ENCODE results near the gene EPDR1. TPM values are rescaled to one million over a fixed set of nuclear protein-coding genes. Genes with fewer than 3 reads are reported as not detected.

EPDR1 gene
- total RNA-seq, 2 experiments from 2014 or later: 0.54 to 0.87 TPM

DNA sequence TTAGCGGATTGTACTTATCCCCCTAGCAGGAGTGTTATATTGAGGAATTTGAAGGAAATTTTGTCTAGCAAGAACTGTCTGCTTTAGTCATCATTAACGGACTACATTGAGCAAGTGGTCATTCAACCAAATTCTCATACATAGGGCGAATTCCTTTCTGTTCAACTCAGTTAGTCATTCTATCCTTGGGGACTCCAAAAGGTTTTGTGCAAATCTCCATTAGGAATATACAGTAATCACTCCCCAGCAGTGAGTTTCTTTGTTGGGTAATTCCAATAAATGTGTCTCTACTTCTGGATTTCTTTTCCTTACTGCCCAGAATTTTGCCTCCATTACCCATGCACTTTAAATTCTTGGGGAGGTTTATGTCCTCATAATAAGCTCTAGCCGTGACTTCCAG lies 51.1 kb downstream of the EPDR1 start:
- Mint-ChIP-seq H3K27me3 (no peaks in the 10 kb centered on the region), H3K27ac (no peak overlapping the region), H3K4me1 (no peaks in the 10 kb centered on the region), H3K9me3 (no peaks in the 10 kb centered on the region), H3K36me3 (ENCODE audit: low read depth) (no peaks in the 10 kb centered on the region), H3K4me3 (no peak overlapping the region)
- DNase-seq: no peak
- CTCF ChIA-PET: no interaction called here
- POLR2A ChIA-PET: no interaction called here

DNA sequence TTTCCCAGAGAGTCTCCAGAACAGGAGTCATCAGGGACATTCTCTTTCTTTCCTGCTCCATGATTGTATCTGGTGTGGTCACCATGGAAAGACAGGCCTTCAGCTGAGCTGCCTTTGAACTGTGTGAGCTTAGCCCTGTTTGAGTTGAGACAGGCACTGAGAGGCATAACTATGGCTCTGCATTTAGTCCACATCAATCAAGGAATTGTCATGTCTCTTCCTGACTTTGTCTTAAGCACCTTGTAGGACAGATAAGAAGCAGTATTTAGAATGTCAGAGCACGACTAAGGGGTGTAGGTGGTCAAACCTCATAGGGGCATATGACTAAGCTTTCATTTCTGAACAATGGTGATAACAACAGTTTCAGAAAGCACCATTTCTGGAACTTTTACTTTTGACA lies 53.5 kb downstream of the EPDR1 start:
- Mint-ChIP-seq H3K4me1 (no peaks in the 10 kb centered on the region), H3K9me3 (no peaks in the 10 kb centered on the region), H3K27ac (no peak overlapping the region), H3K4me3 (no peak overlapping the region), H3K36me3 (ENCODE audit: low read depth) (no peaks in the 10 kb centered on the region), H3K27me3 (peaks cover 3% of the 10 kb centered on the region)
- no peak for DNase-seq
- CTCF ChIA-PET: no interaction called here
- POLR2A ChIA-PET: no interaction called here

DNA sequence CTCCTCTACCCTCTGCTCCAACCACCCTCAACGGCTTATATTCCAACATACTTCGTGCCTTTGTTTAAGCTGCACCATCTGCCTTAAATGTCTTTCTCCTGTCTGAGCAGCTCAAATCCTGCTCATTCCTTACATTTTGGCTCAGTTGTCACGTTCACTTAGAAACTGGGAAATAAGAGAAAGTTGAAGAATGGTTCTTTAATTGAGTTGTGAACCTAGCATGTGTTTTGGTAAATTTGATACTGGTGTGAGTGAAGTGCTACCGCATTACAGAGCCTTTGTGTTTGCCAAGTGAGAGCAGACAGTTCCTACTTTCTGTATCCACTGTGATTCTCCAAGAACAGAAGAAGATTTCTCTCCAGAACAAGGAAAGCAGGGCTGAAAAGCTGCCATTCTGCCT lies 54.3 kb downstream of the EPDR1 start:
- ChIA-PET CTCF (no interaction called here), POLR2A (no interaction called here)
- Mint-ChIP-seq H3K27ac (no peak overlapping the region), H3K27me3 (peaks cover 3% of the 10 kb centered on the region), H3K9me3 (no peaks in the 10 kb centered on the region), H3K4me1 (no peaks in the 10 kb centered on the region), H3K4me3 (no peak overlapping the region), H3K36me3 (ENCODE audit: low read depth) (no peaks in the 10 kb centered on the region)
- no peak for DNase-seq

DNA sequence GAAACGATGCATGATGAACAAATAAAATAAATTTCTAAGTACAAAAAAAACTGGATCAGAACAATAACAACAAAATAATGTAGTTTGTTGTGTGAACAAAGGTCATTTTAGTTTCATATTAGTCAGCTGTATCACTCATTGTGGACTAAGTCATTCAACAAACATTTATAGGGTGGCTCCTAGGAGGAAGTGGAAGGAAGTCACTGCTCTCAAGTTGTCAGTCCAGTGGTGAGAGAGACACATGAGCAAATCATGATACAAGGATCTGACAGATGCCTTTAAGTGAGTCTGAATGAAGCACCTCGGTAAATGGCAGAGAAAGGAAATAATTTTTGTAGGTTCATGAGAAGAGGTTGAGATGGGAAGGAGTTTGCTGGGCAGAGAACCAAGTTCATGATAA lies 56.8 kb downstream of the EPDR1 start:
- Mint-ChIP-seq H3K9me3 (no peaks in the 10 kb centered on the region), H3K4me3 (no peak overlapping the region), H3K27ac (no peak overlapping the region), H3K36me3 (ENCODE audit: low read depth) (no peaks in the 10 kb centered on the region), H3K4me1 (no peaks in the 10 kb centered on the region), H3K27me3 (peaks cover 3% of the 10 kb centered on the region)
- no peak for DNase-seq
- POLR2A ChIA-PET: no interaction called here
- CTCF ChIA-PET: no interaction called here

DNA sequence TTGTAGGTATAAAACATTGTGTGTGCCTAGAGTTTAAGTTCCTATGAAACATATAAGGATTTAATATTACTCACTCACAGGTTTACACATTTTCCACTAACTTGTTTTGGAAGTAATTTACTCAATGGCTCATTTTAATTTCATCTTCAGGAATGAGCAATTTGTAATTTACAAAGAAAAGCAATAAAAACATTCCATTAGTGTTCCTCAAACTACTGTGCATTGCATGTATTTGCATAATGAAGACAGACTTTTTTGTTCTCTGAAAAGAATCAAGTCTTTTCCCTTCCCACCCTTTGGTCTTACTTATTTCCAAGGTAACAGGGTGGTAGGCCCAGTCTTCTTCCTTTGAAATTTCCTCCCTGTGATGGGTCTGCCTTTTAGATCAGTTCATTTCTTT lies 61.2 kb downstream of the EPDR1 start:
- POLR2A ChIA-PET: no interaction called here
- H3K9me3 Mint-ChIP-seq: no peaks in the 10 kb centered on the region
- H3K27ac Mint-ChIP-seq: no peak overlapping the region
- H3K27me3 Mint-ChIP-seq: peaks cover 3% of the 10 kb centered on the region
- H3K4me1 Mint-ChIP-seq: no peaks in the 10 kb centered on the region
- no peak overlapping the region for H3K4me3 Mint-ChIP-seq
- CTCF ChIA-PET: no interaction called here
- no peak for DNase-seq
- no peaks in the 10 kb centered on the region for H3K36me3 Mint-ChIP-seq (ENCODE audit: low read depth)

DNA sequence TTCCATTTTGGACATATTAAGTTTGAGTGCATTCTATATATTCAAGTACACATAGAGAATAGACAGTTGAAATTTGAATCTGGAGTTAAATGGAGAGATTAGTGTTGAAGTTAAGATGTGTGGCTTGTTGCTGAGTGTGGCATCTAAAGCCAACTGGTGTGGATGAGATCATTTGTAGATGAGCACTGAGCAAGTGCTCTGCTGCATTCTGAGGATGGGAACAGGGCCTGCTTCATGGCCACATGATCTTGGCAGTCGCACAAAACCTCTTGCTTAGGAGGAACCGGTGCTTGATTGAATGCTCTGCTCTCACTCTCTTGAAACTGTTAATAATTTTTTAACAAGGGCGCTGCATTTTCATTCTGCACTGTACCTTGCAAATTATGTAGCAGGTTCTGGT lies 62.0 kb downstream of the EPDR1 start:
- Mint-ChIP-seq H3K9me3 (no peaks in the 10 kb centered on the region), H3K36me3 (ENCODE audit: low read depth) (no peaks in the 10 kb centered on the region), H3K27me3 (peaks cover 1% of the 10 kb centered on the region), H3K4me1 (no peaks in the 10 kb centered on the region), H3K4me3 (no peak overlapping the region), H3K27ac (no peak overlapping the region)
- DNase-seq: no peak
- ChIA-PET CTCF (no interaction called here), POLR2A (no interaction called here)

DNA sequence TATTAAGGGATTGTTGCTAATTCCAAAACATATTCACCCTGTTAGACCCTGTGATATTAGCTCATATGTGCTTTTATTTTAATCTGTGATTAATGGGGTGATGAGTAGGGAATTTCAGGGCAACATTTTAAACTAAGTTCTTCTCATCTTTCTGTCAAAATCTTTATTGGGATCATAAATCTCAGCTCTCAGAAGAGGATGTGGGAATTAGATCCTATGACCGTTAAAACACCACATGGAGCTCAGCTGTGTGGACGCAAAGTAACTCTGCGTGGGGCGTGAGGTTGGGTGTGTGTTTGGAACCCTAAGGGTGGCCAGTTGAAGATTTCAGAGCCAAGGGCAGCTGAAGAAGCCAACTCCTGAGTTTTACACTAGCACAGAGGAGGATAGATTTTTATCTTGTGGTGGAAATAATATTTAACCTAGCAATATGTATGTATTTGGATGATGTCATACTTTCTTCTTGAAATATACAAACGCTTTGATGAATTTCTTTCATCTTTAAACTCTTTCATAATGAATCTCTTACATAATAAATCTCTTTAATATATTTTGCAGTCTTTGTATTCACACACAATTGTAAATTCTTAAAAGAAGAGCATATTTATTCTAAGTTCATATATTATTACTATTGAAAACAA lies 64.4 kb downstream of the EPDR1 start:
- Mint-ChIP-seq H3K9me3 (no peaks in the 10 kb centered on the region), H3K36me3 (ENCODE audit: low read depth) (no peaks in the 10 kb centered on the region), H3K4me3 (no peak overlapping the region), H3K27ac (no peak overlapping the region), H3K4me1 (no peaks in the 10 kb centered on the region), H3K27me3 (peaks cover 3% of the 10 kb centered on the region)
- no peak for DNase-seq
- ChIA-PET CTCF (interaction anchor here (1.9 kb wide), 1 partner anchor 32 kb away, joined by 4 read pairs; no protein-coding TSS in a partner anchor), POLR2A (no interaction called here)

DNA sequence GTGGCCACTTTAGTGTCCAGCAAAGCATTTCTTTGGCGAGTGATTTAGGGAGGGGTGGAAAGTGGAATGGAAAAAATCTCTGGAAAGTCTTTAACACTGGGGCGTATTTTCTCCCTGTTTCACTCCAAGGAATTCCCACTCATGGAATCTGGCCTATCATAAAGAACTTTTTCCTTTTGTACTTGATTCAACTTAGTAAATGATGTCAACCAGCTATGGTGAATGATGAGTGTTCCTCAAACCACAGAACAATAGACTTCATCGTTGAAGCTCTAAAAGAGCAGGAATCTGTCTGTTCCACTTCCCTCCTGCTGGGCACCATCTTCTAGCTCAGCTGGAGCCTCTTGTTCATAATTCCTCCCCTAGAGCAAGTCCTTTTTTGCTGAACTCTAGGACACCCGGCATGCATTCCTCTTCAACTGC lies 66.5 kb downstream of the EPDR1 start:
- ChIA-PET CTCF (interaction anchor here (1.9 kb wide), 1 partner anchor 30 kb away, joined by 4 read pairs; no protein-coding TSS in a partner anchor), POLR2A (no interaction called here)
- Mint-ChIP-seq H3K27ac (no peak overlapping the region), H3K36me3 (ENCODE audit: low read depth) (no peaks in the 10 kb centered on the region), H3K27me3 (peaks cover 3% of the 10 kb centered on the region), H3K4me3 (no peak overlapping the region), H3K4me1 (no peaks in the 10 kb centered on the region), H3K9me3 (no peaks in the 10 kb centered on the region)
- no peak for DNase-seq

DNA sequence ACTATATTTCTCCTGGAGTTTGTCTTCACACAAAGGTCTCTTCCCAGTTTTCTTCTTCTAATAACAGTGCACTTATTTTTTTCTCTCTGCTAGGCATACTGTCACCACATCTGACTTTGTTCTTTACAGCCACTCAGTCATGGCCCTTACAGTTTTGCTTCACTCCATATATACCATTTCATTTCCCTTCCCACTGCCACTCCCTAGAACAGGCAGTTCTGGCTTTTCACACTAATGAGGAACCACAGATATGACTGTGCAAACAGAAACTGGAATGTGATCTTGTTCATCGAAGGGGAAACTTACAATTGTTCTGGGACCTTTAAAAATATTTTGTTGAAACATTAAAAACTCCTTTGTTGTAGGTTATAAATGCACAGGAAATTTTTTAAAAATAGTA lies 67.3 kb downstream of the EPDR1 start:
- H3K27ac Mint-ChIP-seq: no peak overlapping the region
- DNase-seq: no peak
- ChIA-PET CTCF (no interaction called here), POLR2A (no interaction called here)
- H3K4me1 Mint-ChIP-seq: no peaks in the 10 kb centered on the region
- no peak overlapping the region for H3K4me3 Mint-ChIP-seq
- no peaks in the 10 kb centered on the region for H3K9me3 Mint-ChIP-seq
- peaks cover 3% of the 10 kb centered on the region for H3K27me3 Mint-ChIP-seq
- no peaks in the 10 kb centered on the region for H3K36me3 Mint-ChIP-seq (ENCODE audit: low read depth)

DNA sequence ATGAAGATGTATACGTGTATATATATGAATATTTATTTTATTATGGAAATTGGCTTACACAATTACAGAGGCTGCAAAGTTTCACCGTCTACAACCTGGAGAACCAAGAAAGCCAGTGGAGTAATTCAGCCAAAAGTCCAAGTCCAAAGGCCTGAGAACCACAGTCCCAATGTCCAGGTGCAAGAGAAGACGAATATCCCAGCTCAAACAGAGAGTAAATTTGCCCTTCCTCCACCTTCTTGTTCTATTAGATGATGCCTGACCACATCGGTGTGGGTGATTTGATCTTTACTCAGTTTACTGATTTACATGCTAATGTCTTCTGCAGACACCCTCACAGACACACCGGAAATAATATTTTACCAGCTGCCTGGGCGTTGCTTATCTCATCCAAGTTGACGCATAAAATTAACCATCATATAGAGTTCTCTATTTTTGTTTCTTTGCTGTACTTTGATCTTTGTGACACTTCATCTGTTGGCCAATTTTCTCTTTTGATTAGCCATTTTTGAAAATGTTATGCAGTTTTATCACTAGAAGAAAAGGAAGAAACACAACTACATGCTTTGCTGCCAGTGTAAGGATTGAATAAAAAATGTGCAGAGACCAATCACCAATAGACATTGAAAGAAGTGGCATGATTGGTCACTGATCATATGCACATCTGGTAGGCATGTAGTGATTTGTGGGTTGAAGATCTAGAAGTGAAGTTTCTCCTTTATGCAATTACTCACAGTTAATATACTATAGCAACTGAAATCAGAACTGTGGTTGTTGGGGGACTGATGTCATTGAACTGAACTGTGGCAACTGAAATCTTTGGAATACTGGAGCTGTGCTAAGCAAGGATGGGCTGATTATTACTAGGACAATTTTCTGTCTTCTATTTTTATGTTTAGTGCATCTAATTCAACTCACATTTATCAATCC lies 68.5 kb downstream of the EPDR1 start:
- Mint-ChIP-seq H3K9me3 (no peaks in the 10 kb centered on the region), H3K4me3 (no peak overlapping the region), H3K36me3 (ENCODE audit: low read depth) (no peaks in the 10 kb centered on the region), H3K27ac (no peak overlapping the region), H3K4me1 (no peaks in the 10 kb centered on the region), H3K27me3 (peaks cover 3% of the 10 kb centered on the region)
- POLR2A ChIA-PET: no interaction called here
- no peak for DNase-seq
- CTCF ChIA-PET: no interaction called here

DNA sequence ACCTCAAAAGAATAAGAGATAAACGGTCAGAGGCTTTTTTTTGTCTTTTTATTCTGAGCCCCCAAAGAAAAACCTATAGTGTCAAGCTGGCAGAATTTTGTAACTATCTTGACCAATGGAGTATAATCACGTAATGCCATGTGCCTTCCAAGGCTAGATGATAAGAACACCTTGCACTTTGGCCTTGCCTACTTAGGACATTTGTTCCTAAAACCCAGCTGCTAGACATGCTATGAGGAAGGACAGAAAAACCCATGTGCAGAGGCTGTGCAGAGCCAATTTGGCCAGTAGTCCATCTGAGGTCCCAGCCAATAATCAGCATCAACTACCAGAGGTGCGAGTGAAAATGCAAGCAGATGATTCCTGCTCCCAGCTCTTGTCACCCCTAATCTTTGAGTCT lies 69.9 kb downstream of the EPDR1 start:
- H3K4me1 Mint-ChIP-seq: no peaks in the 10 kb centered on the region
- no peak overlapping the region for H3K27ac Mint-ChIP-seq
- no peaks in the 10 kb centered on the region for H3K36me3 Mint-ChIP-seq (ENCODE audit: low read depth)
- POLR2A ChIA-PET: no interaction called here
- no peak for DNase-seq
- CTCF ChIA-PET: no interaction called here
- H3K4me3 Mint-ChIP-seq: no peak overlapping the region
- peaks cover 3% of the 10 kb centered on the region for H3K27me3 Mint-ChIP-seq
- H3K9me3 Mint-ChIP-seq: peaks cover 2% of the 10 kb centered on the region

DNA sequence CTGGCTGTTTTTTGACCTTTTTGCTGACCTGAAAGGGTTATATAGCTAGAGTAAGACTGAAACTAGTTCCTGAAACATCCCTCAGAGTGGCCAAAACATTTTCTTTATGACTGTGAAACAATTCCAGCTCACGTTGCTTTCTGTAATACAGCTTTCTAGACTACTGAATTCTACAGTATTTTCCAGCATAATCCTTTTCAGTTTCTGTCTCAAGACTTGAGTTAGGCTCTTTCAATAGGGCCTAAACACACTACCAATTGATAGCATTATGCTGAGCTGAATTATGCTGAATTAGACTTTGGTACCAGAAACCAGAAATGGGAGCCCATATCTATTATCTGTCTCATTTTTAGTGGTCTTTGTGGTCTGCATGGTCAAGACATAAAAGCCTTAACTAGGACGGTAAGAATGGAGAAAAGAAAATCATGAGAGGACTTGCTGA lies 72.6 kb downstream of the EPDR1 start:
- no peak overlapping the region for H3K4me3 Mint-ChIP-seq
- H3K9me3 Mint-ChIP-seq: peaks cover 4% of the 10 kb centered on the region
- no peaks in the 10 kb centered on the region for H3K27me3 Mint-ChIP-seq
- no peaks in the 10 kb centered on the region for H3K4me1 Mint-ChIP-seq
- no peaks in the 10 kb centered on the region for H3K36me3 Mint-ChIP-seq (ENCODE audit: low read depth)
- ChIA-PET CTCF (no interaction called here), POLR2A (no interaction called here)
- no peak for DNase-seq
- no peak overlapping the region for H3K27ac Mint-ChIP-seq

DNA sequence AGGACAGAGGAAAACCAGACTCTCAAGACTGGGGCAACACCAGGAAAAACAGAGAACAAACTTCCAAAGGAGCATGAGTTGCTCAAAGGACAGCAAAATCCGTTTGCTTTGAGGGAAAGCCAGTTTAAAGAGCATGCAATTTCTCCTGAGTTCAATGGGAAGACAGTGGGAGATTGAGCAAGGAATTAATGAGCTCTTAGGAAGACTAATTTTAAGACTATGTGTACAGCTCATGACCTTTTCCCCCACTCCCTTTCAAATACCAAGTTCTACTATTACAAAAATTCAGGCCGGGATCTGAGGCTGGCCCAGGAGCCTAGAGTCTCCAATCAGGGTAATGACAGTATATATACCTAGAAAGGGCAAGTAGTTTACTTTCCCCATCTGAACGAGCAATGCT lies 79.2 kb downstream of the EPDR1 start:
- H3K4me1 Mint-ChIP-seq: no peaks in the 10 kb centered on the region

More for the DNA sequence above, 79.2 kb downstream of the EPDR1 start:
- CTCF ChIA-PET: interaction anchor here (0.5 to 0.6 kb wide), 2 partner anchors 52 to 152 kb away, joined by 3 read pairs; no protein-coding TSS in a partner anchor
- Mint-ChIP-seq H3K9me3 (peaks cover 3% of the 10 kb centered on the region), H3K4me3 (no peak overlapping the region), H3K27ac (no peak overlapping the region), H3K36me3 (ENCODE audit: low read depth) (no peaks in the 10 kb centered on the region), H3K27me3 (no peaks in the 10 kb centered on the region)
- POLR2A ChIA-PET: no interaction called here
- no peak for DNase-seq
